GM19463 (cell line): ENCODE results near the gene GABARAPL2.
A peak's percentile ranks its signal among the peaks of the same experiment; 100 is the strongest.

Experiments
- ATAC-seq: cut with Tn5 transposase; IDR thresholded peaks from one replicate; pipeline ENCODE4 v1.9.1; 2021; ENCODE audit warnings: mild to moderate bottlenecking, moderate library complexity; ENCODE audit not compliant: unreplicated experiment

Gene GABARAPL2

DNA sequence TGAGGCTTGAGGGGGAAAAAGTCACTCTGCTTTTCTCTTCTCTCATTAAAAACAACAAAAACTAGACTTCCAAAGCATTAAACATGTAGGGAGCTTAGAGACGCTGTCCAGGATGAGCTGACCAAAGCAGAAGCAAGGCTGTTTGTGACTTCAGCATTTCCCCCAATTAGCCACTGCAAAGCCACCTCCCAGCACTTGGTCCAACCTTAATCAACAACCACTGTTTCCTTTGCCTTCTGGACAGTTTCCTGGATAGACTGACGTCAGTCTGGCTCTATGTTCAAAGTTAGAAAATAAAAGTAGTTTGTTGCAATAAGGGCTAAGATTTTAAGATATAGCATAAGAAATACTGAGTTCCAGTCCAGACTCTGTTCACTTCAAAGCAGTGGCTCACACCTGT lies 13.2 kb upstream of the GABARAPL2 start:
- no peak for ATAC-seq

DNA sequence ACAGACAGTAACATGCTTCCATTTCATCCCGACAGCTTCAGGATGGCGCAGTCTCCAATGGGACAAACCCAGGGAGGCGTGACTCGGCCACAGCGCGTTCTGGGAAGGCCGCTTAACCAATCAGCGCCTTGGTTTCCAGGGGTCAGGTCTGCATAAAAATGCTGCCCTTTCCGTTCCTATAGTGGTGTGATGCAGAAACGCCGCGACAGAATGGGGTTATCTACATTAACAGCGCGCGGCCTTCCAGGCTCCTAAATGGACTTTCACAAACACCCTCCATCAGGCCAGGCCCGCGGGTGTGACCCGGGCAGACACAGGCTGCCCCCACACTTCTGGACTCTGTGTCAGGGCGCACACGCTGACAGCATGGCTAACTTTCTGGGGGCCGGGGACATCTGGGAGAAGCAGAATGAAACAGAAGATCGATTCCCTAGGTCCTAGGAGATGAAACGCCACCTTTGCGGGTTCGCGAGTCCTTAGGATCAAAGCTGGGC lies 10.9 kb upstream of the GABARAPL2 start:
- ATAC-seq = peak; percentile 20

DNA sequence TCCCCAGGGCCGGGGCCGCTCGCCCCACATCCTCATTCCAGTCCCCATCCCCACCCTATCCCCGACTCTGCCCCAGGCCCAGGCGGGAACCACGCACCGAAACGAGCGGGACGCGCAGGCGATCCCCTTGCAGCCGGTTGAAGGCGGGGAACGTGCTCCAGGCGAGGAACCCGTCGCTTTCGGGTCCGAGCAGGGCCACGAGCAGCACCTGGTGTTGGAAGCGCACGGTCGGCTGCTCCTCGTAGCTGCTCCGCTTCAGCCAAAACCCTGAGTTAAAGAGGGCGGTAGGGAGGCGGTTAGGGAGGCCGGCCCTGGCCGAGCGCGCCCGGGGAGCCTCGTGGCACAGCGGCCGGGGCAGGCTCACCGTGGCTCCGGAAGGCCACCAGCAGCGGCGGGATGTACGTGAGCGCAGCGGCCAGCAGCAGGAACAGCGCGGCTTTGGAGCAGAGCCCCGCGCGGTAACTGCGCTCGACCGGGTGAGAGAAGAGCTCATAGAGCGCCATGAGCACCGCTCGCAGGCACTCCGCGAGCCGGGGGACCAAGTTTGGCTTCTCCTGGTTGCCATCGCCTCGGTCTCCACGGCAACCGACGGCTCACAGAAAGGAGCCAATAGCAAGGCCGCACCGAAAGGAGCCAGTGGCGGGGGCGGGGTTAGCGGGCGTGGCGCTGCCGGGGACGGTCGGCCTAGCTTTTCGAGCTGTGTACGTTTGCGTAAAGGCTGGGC lies 10.3 kb upstream of the GABARAPL2 start, which contains the start of gene TMEM231:
TMEM231 (minus strand) TSS at position 546 of the 724 bp plus-strand sequence; CDS start at position 503, 43 bp downstream.
- ATAC-seq = peak; percentile 97

DNA sequence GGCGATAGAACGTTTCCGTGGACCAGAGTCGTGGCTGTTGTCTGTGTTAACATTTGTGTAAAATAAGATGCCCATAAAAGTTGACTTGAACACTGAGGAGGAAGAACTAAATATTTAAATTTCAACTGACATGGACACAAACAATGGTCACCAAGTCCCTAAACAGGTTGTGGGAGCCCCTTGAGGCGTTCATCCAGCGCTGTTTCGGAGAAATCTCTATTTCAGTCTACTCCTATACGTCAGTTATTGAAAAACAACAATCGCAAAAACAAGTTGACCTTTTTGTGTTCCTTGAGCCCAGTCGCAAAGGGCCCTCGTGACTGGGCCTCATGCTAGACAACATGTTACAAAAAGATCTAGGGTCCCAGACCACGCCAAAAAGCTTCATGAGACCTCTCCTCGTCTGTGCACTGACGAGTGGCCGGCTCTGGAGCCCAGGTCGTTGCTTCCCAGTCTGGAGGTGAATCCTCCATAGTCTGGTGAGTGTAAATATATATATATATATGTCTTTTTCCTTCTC lies 9.7 kb upstream of the GABARAPL2 start:
- no peak for ATAC-seq

DNA sequence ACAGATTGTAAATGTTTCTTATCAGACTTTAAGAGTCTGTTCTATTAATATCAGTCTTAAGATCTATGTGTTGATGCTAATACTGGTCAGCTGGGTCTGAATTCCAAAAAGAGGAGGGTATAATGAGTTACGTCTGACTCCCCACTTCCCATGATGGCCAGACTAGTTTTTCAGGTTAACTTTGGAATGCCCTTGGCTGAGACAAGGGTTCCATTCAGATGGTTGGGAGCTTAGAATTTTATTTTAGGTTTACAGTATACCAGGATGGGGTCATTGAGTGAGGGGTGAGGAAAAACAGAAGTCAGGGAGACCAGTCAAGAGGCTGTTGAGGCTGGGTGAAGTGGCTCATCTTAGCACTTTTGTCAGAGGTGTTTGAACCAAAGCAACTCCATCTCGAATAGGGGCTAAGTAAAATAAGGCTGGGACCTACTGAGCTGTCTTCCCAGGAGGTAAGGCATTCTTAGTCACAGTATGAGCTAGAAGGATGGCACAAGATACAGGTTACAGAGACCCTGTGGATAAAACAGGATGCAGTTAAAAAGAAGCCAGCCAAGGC lies 7.3 kb upstream of the GABARAPL2 start:
- no peak for ATAC-seq

DNA sequence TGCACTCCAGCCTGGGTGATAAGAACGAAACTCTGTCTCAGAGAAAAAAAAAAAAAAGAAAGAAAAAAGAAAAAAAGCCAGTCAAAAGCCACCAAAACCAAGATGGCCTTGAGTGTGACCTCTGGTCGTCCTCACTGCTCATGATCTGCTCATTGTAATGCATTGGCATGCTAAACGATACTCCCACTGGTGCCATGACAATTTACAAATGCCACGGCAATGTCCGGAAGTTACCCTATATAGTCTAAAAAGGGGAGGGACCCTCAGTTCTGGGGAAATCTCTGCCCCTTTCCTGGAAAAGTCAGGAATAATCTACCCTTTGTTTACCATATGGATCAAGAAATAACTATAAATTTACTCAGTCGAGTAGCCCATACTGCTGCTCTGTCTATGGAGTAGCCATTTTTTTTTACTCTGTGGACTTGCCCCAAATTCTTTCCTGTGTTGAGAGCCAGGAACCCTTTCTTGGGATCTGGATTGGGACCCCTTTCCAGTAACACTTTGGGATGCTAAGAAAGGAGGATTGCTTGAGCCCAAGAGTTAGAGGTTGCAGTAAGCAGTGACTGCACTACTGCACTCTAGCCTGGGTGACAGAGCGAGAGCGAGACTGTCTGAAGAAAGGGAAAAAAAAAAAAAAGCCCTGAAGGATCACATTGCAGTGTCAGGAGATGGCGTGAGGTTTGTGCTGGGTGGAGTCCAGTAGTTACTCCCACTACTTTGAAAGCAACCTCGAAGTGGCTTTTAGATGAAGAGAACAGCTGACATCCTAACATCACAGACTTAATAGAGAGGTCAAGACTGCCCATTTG lies 6.4 kb upstream of the GABARAPL2 start:
- no peak for ATAC-seq

DNA sequence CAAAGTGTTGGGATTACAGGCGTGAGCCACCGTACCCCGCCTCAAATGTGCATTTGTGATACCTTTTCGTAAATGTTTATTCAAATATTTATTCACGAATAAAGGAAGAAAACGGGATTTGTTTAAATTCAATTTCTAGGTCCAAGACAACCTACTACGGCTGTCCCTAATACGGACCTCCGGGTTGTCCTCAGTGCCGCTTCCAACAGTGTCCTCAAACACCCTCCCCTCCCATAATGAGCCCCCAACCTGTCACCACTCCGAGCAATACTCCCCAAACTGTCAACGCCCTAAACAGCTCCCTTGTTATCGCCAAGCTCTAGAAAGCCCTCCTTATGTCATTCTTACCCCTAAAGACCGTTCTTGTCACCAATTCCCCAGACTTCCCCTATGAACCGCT lies 539 bp upstream of the GABARAPL2 start:
- ATAC-seq = peak; percentile 1

DNA sequence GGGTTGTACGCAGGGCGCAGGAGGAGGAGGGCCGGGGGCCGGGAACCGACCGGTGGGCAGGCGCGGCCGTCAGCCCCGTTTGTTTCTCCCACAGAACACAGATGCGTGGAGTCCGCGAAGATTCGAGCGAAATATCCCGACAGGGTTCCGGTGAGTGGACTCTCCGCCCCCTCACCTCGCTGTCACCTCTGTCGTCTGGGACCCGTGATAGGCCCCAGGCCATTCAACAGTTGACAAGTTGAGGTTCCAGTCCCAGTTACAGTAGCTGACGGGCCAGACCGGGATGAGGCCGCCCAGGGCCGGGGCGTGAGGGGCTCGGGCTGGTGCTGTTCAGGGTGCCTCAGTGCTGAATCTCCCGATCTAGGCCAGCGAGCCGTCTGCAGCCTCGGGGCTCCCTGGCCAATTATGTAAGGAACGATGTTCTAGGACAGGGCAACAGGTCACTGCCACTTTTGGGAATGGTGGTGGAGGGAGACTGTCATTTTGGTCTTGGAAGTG lies 628 bp downstream of the GABARAPL2 start:
- ATAC-seq = no peak

DNA sequence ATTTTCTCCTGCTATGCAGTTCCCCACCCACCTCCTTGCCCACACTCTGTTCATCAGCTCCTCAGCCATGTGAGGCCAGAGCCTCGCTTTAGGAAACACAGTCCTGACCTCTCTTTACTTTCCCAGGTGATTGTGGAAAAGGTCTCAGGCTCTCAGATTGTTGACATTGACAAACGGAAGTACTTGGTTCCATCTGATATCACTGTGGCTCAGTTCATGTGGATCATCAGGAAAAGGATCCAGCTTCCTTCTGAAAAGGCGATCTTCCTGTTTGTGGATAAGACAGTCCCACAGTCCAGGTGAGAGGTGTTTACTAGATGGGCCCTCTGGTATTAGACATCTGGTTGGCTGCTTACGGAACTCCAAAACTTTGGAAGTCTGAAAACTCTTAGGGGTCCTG lies 1.7 kb downstream of the GABARAPL2 start:
- no peak for ATAC-seq

DNA sequence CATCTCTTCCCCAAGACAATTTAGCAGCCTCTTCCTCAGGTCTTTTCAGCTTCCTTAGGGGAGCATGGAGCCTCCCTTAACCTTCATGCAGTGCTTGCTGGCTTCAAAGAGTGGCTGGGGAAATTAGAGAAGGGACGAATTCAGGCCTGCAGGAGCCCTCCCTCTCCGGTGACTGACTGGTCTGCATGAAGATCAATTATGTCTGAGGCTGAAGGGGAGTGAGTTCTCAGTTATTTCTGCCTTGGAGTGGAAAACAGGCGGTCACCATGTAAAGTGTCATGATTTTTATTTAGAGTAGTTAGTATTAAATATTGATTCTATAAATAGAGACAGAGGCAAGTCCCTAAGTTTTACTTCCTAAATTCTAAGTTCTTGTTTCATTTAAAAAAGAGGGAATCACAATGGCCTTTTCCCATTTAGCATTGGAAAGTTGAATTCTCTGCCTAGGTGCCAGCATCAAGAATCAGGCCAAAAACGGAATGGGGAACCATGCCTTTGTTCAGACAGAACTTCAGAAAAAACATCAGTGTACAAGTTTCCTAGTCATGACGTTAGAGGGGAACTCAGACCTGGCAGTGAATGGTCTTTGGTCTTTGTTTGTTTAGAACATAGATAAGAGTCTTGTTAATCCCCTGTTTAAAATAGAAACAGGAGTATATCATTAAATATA lies 4.4 kb downstream of the GABARAPL2 start:
- no peak for ATAC-seq

DNA sequence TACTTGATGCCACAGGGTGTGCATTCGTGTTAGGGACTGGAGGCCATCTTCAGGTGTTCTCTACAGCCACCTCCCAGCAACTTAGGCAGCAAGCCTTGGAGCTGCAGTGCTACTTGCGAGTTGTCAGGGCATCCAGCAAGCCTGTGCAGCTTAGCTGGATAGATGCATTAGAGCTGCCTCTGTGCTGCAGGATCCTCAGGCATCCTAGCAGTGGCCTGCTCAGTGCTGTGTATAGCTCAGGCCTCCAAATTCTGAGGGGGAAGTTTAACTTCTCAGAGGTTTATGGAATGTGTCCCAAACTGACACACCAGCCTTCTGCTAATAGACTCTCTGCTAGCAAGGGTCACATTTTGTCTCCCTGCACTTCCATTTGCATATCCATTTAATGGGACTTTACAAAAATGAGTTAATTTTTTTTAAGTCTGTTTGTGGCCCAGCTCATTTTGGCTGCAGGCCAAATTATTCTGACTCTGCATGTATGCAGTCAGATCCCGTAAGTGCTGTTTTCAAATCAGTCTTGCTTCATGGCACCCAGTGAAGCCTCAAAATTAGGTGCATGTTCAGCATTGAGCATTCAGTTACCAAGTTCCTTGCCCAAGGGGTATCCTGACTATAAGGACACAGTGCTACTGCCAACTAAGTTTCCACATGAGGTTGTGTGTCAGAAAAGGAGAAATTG lies 6.8 kb downstream of the GABARAPL2 start:
- no peak for ATAC-seq

DNA sequence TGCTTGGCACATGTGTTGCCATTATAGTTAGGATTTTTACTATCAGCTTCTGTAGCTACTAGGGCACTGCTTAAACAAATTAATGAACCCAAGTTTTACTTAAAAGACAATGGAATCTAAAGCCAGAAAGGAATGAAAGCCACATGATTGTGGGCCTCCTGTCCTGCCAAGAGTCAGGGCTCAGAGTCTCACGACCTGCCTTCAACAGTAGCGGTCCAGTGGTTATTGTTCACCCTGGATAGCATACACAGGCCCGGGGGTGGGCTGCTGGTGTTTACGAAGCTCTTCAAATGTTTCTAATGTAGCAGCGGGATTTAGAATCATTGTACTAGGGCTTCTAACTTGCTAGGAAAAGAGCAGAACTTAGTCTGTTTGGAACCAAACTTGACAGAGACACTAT lies 7.8 kb downstream of the GABARAPL2 start:
- ATAC-seq = no peak

DNA sequence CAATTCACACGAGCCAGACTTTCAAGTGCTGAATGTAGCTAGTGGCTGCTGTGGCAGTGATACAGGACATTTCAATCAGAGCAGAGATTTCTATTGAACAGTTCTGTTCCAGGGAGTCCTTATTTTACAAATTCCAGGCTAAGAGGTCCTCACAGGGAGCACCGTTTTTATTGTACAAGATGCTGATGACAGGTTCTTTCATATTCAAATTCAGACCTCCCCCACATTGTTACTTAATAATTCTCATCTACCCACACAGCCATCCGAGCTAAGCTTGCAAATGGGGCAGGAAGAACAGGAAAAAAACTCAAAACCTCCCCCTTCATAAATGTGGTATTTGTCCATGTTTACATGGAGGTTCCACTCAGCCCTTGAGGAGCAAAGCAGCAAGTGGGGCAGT lies 9.8 kb downstream of the GABARAPL2 start:
- ATAC-seq = peak; percentile 1

DNA sequence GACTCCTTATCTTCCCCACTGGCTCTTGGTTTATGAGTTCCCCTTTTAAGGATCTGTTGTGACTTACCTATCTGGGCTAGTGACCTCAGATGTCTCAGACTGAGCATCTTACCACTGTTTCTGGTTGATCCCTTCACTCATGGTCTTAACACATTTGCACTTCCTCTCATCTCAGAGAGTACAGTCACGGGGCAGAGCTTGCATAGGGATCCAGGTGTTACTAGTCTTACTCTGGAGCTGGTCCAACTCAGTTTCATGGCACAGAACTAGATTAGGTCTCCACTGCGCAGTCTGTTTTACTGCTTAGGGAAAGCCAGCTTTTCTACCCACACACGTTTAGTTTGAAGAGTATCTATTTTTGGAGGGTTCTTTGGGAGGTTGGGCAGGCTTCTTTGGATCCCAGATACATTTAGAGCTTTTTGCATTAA lies 10.2 kb downstream of the GABARAPL2 start:
- peak; percentile 49 for ATAC-seq

DNA sequence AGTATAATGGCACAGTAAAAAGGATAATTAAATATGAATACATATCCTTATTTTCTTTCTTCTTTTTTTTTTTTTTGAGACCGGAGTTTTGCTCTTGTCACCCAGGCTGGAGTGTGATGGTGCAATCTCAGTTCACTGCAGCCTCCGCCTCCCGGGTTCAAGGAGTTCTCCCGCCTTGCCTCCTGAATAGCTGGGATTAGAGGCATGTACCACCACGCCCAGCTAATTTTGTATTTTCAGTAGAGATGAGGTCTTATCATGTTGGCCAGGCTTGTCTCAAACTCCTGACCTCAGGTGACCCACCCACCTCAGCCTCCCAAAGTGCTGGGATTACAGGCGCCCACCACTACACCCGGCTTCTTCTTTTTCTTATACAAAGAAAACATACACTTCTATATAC lies 12.0 kb downstream of the GABARAPL2 start:
- no peak for ATAC-seq

DNA sequence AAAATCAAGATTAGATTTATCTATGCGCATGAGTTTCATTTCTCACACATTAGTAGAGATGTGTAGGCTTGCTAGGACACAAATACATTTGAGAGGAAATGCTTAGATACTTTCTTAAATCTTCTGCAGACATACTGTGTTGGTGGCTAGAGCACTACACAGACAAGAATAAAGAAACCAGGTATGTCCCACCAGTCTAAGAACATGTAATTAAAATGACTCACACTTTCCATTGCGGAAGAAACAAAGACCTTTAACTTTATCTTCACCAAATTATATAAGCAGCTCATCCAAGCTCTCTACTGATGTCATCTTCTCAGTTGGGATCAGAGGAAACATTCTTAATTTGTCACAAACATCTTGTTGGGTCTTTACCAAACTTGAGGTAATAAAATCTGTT lies 12.5 kb downstream of the GABARAPL2 start:
- no peak for ATAC-seq

DNA sequence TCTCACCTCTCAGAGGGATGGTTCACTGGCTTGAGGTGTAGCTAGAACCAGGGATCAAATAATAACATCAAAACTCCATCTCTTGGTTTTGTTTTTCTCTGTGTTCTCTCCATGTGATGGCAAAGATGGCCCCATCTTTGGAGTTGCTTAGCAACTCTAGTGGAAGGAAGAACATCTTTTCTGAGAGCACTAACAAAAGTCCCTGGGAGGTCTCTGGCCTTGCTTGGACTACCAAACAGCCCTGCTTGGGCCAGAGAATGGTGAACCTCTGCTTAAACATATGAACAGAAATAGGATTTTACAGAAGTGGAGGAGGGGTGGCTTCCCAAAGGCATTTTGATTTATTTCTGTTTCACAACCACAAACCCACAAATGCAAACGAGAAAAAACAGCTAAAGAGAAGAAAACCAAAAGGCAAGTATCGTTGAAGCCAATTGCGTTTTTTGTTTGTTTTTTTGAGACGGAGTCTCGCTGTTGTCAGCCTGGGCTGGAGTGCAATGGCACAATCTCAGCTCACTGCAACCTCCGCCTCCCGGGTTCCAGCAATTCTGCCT lies 13.2 kb downstream of the GABARAPL2 start:
- no peak for ATAC-seq

DNA sequence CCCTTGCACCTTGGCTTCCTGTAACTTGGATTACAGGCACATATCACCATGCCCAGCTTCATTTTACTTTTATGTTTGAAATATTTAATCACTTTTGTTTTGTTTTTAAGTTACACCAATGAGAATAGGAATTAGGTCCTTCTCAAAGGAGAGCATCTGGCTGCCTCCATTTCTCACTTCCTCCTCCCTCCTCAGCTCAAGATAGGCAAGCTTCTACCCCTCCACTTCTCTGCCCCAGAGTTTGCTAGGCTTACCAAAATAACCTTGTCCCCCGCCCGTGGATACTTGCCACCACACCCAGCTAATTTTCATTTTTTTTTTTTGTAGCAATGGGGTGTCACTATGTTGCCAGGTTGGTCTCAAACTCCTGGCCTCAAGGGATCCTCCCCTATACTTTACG lies 17.9 kb downstream of the GABARAPL2 start:
- ATAC-seq = peak; percentile 79

DNA sequence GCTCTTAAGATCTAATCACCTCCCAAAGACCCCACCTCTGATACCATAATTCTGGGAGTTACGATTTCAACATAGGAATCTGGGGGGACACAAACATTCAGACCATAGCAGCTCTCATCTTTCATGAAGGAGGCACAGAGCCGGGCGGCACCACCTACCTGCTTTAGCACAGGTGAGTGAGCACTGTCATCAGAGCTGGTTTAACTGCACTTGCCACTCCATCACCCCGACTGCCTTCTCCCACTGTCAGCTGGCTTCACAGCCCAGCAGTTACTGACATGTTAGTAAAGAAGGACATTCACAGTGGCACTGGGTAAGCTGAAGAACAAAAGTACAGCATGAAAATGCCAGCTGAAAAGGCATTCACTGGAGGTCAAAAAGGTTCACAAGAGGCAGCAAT lies 22.5 kb downstream of the GABARAPL2 start:
- no peak for ATAC-seq

DNA sequence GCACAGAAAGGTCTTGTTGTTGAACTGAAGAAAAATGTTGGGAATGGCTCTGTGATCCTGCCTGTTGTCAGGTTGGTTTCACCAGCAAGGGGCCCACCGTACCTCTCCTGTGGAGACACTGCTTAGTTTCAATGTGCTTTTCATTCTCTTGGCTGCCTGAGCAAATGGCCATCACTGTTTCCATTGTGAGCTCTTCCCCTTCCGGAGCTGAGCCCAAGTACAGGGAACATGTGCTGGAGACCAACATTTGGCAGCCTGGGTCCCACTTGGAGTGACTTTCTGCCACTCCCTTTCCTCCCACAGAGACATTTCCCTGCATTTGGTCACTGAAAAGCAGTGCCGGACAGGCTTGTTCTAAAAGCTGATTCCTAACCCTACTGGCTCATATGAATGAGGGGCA lies 23.1 kb downstream of the GABARAPL2 start:
- no peak for ATAC-seq
